Aorta (tissue), 5 donors: ENCODE data around the gene ARHGAP10. TPM values are rescaled to one million over a fixed set of nuclear protein-coding genes. Genes with fewer than 3 reads are reported as not detected.

ENCODE experiments used
- ATAC-seq: fragments of 200-7000 bp; cut with Tn5 transposase; one replicate; pipeline ENCODE4 v1.9.1; 2022; ENCODE audit warnings: moderate library complexity; ENCODE audit not compliant: low FRiP score
- DNase-seq, 2 donors: peaks; one replicate each; pipeline ENCODE4 v3.0.0-alpha.2; 2020
- H3K27ac ChIP-seq, 2 donors: one replicate each; pipeline ENCODE4 v1.5.1; 2013; ENCODE audit warnings: low read length in 2 of 2, mild to moderate bottlenecking in 2 of 2, moderate library complexity in 2 of 2, control low read depth in 1 of 2, inconsistent platforms in 1 of 2, low read depth in 1 of 2
- H3K27me3 ChIP-seq, 2 donors: one replicate each; pipeline ENCODE4 v1.6.1; 2013; ENCODE audit warnings: control low read depth in 1 of 2, low read length in 1 of 2, mild to moderate bottlenecking in 1 of 2, moderate library complexity in 1 of 2; ENCODE audit not compliant: insufficient read depth in 2 of 2, control insufficient read depth in 1 of 2
- H3K36me3 ChIP-seq, 2 donors: one replicate each; pipeline ENCODE4 v1.6.1; 2013; ENCODE audit warnings: control low read depth in 1 of 2, low read length in 1 of 2, mild to moderate bottlenecking in 1 of 2; ENCODE audit not compliant: insufficient read depth in 2 of 2, control insufficient read depth in 1 of 2
- H3K4me1 ChIP-seq, 2 donors: one replicate each; pipeline ENCODE4 v1.6.1; 2013; ENCODE audit warnings: low read length in 2 of 2, control low read depth in 1 of 2, mild to moderate bottlenecking in 1 of 2, moderate library complexity in 1 of 2; ENCODE audit not compliant: insufficient read depth in 2 of 2, control insufficient read depth in 1 of 2
- H3K4me3 ChIP-seq, 2 donors: one replicate each; pipeline ENCODE4 v1.5.1; 2013; ENCODE audit warnings: low read length in 2 of 2, control low read depth in 1 of 2, mild to moderate bottlenecking in 1 of 2
- H3K9me3 ChIP-seq: one replicate; pipeline ENCODE4 v1.6.1; 2013; ENCODE audit warnings: mild to moderate bottlenecking, low read length; ENCODE audit not compliant: control insufficient read depth
- WGBS, 2 donors: extraction: QIAGEN DNeasy Blood & Tissue Kit; methylation state at CpG; one replicate each; pipeline ENCODE4 v1.1.7; 2013; 5-methylcytosine and 5-hydroxymethylcytosine counted together
- intact Hi-C, 2 donors: fragments of 100-400 bp; cut with DNase I; formaldehyde crosslinking; loops; one replicate each; pipeline versions ENCODE4 v1.14.2 to v1.15.0; 2022
- polyA plus RNA-seq, 2 donors: library from polyadenylated mRNA; stranded (reverse); fragments of 200-250 nt; gene quantifications; one replicate each; pipeline ENCODE4 v1.2.3, GENCODE V29; 2013
- total RNA-seq, 2 donors: library from RNA; stranded (reverse); fragmentation: NEBNext Ultra II Directional; extraction: Animal tissue kit (Norgen Biotek cat#: 25700); gene quantifications; one replicate each; pipeline ENCODE4 v1.2.1, GENCODE V29; 2021
- donor health status: healthy with polysubstance abuse.
- donor health status: Bipolar disorder and iron deficiency.
- donor health status: DM: no; HTN: no; CAD: no.
- donor health status: DM: no; HTN: no; CAD: no.
- donor health status: DM: yes; HTN: yes; CAD: no.

ARHGAP10 gene
- total and polyA plus RNA-seq, 4 donors, result 47.3 to 94.5 (median 63.5) TPM

- Histone ChIP-seq H3K4me1 (no peaks in the 10 kb centered on the region), H3K4me3 (no peak overlapping the region), H3K27ac (no peak overlapping the region), H3K36me3 (no peaks in the 10 kb centered on the region), H3K27me3 (no peaks in the 10 kb centered on the region), H3K9me3 (no peaks in the 10 kb centered on the region)
- ATAC-seq, result no peak
- intact Hi-C loops, result no loop called here
- no peak for DNase-seq
- 95 to 97% methylated on average over 3 of the region's 3 CpGs for WGBS, 2 donors
Measured at GRCh38 chr4:148101235-148101634, 369.3 kb downstream of the ARHGAP10 start.

- Histone ChIP-seq H3K27ac (no peak overlapping the region), H3K4me1 (no peaks in the 10 kb centered on the region), H3K27me3 (no peaks in the 10 kb centered on the region), H3K4me3 (no peak overlapping the region), H3K36me3 (no peaks in the 10 kb centered on the region), H3K9me3 (no peaks in the 10 kb centered on the region)
- intact Hi-C loops, result no loop called here
- ATAC-seq, result no peak
- DNase-seq, result no peak
- 67 to 68% methylated on average over 4 of the region's 4 CpGs for WGBS, 2 donors
Measured at GRCh38 chr4:148101790-148102189, 369.9 kb downstream of the ARHGAP10 start.

GRCh38 chr4:148103597-148104355 lies 371.9 kb downstream of the ARHGAP10 start:
- WGBS, 2 donors, result 96% methylated on average over 7 of the region's 7 CpGs
- H3K9me3 ChIP-seq, result no peaks in the 10 kb centered on the region
- no peak for DNase-seq
- no peaks in the 10 kb centered on the region for H3K4me1 ChIP-seq
- intact Hi-C loops, result no loop called here
- H3K4me3 ChIP-seq, result no peak overlapping the region
- H3K27me3 ChIP-seq, result no peaks in the 10 kb centered on the region
- H3K27ac ChIP-seq, result no peak overlapping the region
- no peak for ATAC-seq
- no peaks in the 10 kb centered on the region for H3K36me3 ChIP-seq

GRCh38 chr4:148108766-148109165 lies 376.9 kb downstream of the ARHGAP10 start:
- Histone ChIP-seq H3K27ac (no peak overlapping the region), H3K36me3 (peaks cover 2 to 7% of the 10 kb centered on the region in 2 donors), H3K4me1 (no peaks in the 10 kb centered on the region), H3K27me3 (no peaks in the 10 kb centered on the region), H3K4me3 (no peak overlapping the region), H3K9me3 (no peaks in the 10 kb centered on the region)
- DNase-seq, result no peak
- ATAC-seq, result no peak
- WGBS, 2 donors, result 83 to 93% methylated on average over 7 of the region's 7 CpGs
- intact Hi-C loops, result no loop called here

- DNase-seq, result no peak
- no peak for ATAC-seq
- Histone ChIP-seq H3K27ac (no peak overlapping the region), H3K9me3 (no peaks in the 10 kb centered on the region), H3K4me3 (no peak overlapping the region), H3K4me1 (no peaks in the 10 kb centered on the region), H3K27me3 (no peaks in the 10 kb centered on the region), H3K36me3 (peaks cover 4 to 7% of the 10 kb centered on the region in 2 donors)
- intact Hi-C loops, result no loop called here
- WGBS, 2 donors, result 60 to 73% methylated on average over 3 of the region's 3 CpGs
Measured at GRCh38 chr4:148109216-148109615, 377.3 kb downstream of the ARHGAP10 start.

GRCh38 chr4:148110169-148110568 lies 378.3 kb downstream of the ARHGAP10 start:
- H3K9me3 ChIP-seq, result no peaks in the 10 kb centered on the region
- no peaks in the 10 kb centered on the region for H3K4me1 ChIP-seq
- H3K27me3 ChIP-seq, result no peaks in the 10 kb centered on the region
- intact Hi-C loops, result no loop called here
- no peak overlapping the region for H3K4me3 ChIP-seq
- no peak for ATAC-seq
- DNase-seq, result no peak
- WGBS, 2 donors, result 95 to 99% methylated on average over 3 of the region's 3 CpGs
- H3K27ac ChIP-seq, result no peak overlapping the region
- H3K36me3 ChIP-seq, result peaks cover 4 to 7% of the 10 kb centered on the region in 2 donors

- WGBS, 2 donors, result 87 to 88% methylated on average over 4 of the region's 4 CpGs
- H3K4me3 ChIP-seq, result no peak overlapping the region
- intact Hi-C loops, result no loop called here
- H3K4me1 ChIP-seq, result no peaks in the 10 kb centered on the region
- H3K9me3 ChIP-seq, result no peaks in the 10 kb centered on the region
- no peaks in the 10 kb centered on the region for H3K27me3 ChIP-seq
- DNase-seq (no peak), ATAC-seq (no peak)
- no peak overlapping the region for H3K27ac ChIP-seq
- peaks cover 4 to 7% of the 10 kb centered on the region in 2 donors for H3K36me3 ChIP-seq
Measured at GRCh38 chr4:148112231-148112982, 380.5 kb downstream of the ARHGAP10 start.

GRCh38 chr4:148114436-148114835 lies 382.5 kb downstream of the ARHGAP10 start:
- Histone ChIP-seq H3K27ac (no peak overlapping the region), H3K4me1 (no peaks in the 10 kb centered on the region), H3K36me3 (peaks cover 7 to 12% of the 10 kb centered on the region in 2 donors), H3K9me3 (no peaks in the 10 kb centered on the region), H3K4me3 (no peak overlapping the region), H3K27me3 (no peaks in the 10 kb centered on the region)
- DNase-seq, result no peak
- intact Hi-C loops, result no loop called here
- no peak for ATAC-seq

GRCh38 chr4:148116264-148116663 lies 384.4 kb downstream of the ARHGAP10 start:
- H3K4me1 ChIP-seq, result no peaks in the 10 kb centered on the region
- ATAC-seq, result no peak
- peaks cover 11 to 12% of the 10 kb centered on the region in 2 donors for H3K36me3 ChIP-seq

More at GRCh38 chr4:148116264-148116663, 384.4 kb downstream of the ARHGAP10 start:
- Histone ChIP-seq H3K27ac (no peak overlapping the region), H3K9me3 (no peaks in the 10 kb centered on the region), H3K4me3 (no peak overlapping the region), H3K27me3 (no peaks in the 10 kb centered on the region)
- no peak for DNase-seq
- 55 to 60% methylated on average over 2 of the region's 2 CpGs for WGBS, 2 donors
- intact Hi-C loops, result no loop called here
